GM23338 (cell line): ENCODE measurements around the gene DOP1A. TPM values are rescaled to one million over a fixed set of nuclear protein-coding genes. Genes with fewer than 3 reads are reported as not detected.

Experiments used
- ATAC-seq: fragments of 200-7000 bp; cut with Tn5 transposase; 3 replicates; pipeline ENCODE4 v1.9.1; 2020
- DNase-seq: peaks from one replicate; pipeline ENCODE4 v3.0.0-alpha.2; 2015; ENCODE audit warnings: low spot score
- H2AFZ ChIP-seq: fragments of 200-600 bp; sonication (generic); 2 replicates; pipeline ENCODE4 v1.8.0; 2016; ENCODE audit warnings: antibody characterized with exemption, mild to moderate bottlenecking, moderate library complexity
- H3F3A ChIP-seq: fragments of 200-600 bp; sonication (generic); replicated peaks from 2 replicates; pipeline ENCODE4 v1.8.0; 2017; ENCODE audit warnings: antibody characterized with exemption, mixed run types, low read depth
- H3K27ac ChIP-seq: fragments of 200-600 bp; sonication (generic); 2 replicates; pipeline ENCODE4 v1.6.1; 2016; ENCODE audit warnings: low read depth
- H3K27me3 ChIP-seq: fragments of 200-600 bp; sonication (generic); 2 replicates; pipeline ENCODE4 v1.8.0; 2016; ENCODE audit warnings: mild to moderate bottlenecking, mixed run types, moderate library complexity; ENCODE audit not compliant: insufficient read depth
- H3K36me3 ChIP-seq: fragments of 200-600 bp; sonication (generic); 2 replicates; pipeline ENCODE4 v1.8.0; 2016; ENCODE audit warnings: mild to moderate bottlenecking; ENCODE audit not compliant: insufficient read depth
- H3K4me1 ChIP-seq: fragments of 200-600 bp; sonication (generic); 2 replicates; pipeline ENCODE4 v1.8.0; 2016; ENCODE audit warnings: mild to moderate bottlenecking, moderate library complexity; ENCODE audit not compliant: insufficient read depth
- H3K4me2 ChIP-seq: fragments of 200-600 bp; sonication (generic); 2 replicates; pipeline ENCODE4 v1.7.1; 2017; ENCODE audit warnings: mixed run types
- H3K4me3 ChIP-seq: fragments of 200-600 bp; sonication (generic); 2 replicates; pipeline ENCODE4 v1.6.1; 2016; ENCODE audit warnings: mixed run types
- H3K79me2 ChIP-seq: fragments of 200-600 bp; sonication (generic); replicated peaks from 2 replicates; pipeline ENCODE4 v1.8.0; 2017; ENCODE audit warnings: mild to moderate bottlenecking; ENCODE audit not compliant: insufficient read depth
- H3K9me2 ChIP-seq: fragments of 200-600 bp; sonication (generic); 2 replicates; pipeline ENCODE4 v1.8.0; 2017; ENCODE audit not compliant: insufficient read depth
- H4K20me1 ChIP-seq: fragments of 200-600 bp; sonication (generic); replicated peaks from 2 replicates; pipeline ENCODE4 v1.8.0; 2017; ENCODE audit warnings: mild to moderate bottlenecking; ENCODE audit not compliant: insufficient read depth
- H3K27ac Mint-ChIP-seq: 2 replicates; pipeline ENCODE4 v1.8.0; 2020; ENCODE audit warnings: inconsistent platforms, mild to moderate bottlenecking, moderate library complexity, mixed read lengths
- H3K27me3 Mint-ChIP-seq: 3 replicates; pipeline ENCODE4 v1.8.0; 2022; ENCODE audit warnings: low read depth, mild to moderate bottlenecking, moderate library complexity, mixed read lengths, inconsistent platforms; ENCODE audit not compliant: insufficient read depth, poor library complexity
- H3K36me3 Mint-ChIP-seq: 3 replicates; pipeline ENCODE4 v1.8.0; 2021; ENCODE audit warnings: low read depth, mild to moderate bottlenecking, inconsistent platforms, moderate library complexity, mixed read lengths
- H3K4me1 Mint-ChIP-seq: 3 replicates; pipeline ENCODE4 v1.8.0; 2020; ENCODE audit warnings: mild to moderate bottlenecking, inconsistent platforms, mixed read lengths
- H3K4me3 Mint-ChIP-seq: 3 replicates; pipeline ENCODE4 v1.8.0; 2021; ENCODE audit warnings: moderate library complexity, mild to moderate bottlenecking, inconsistent platforms, mixed read lengths
- H3K9me3 Mint-ChIP-seq: 3 replicates; pipeline ENCODE4 v1.8.0; 2020; ENCODE audit warnings: moderate library complexity, mild to moderate bottlenecking, inconsistent platforms, mixed read lengths
- CREB1 ChIP-seq: fragments of 250-450 bp; sonication (Bioruptor Pico); IDR thresholded peaks from 2 replicates; pipeline ENCODE4 v1.5.0; 2020; ENCODE audit warnings: low read depth, mild to moderate bottlenecking, moderate library complexity
- CTCF ChIP-seq, 2 experiments: fragments of 200-600 bp in 1 of 2; sonication (generic) in 1 of 2; conservative IDR thresholded peaks; 2 replicates each; pipeline versions ENCODE4 v1.5.1 to v1.6.1; 2016 to 2017; ENCODE audit warnings: antibody characterized with exemption in 2 of 2, low read depth in 2 of 2, mild to moderate bottlenecking in 2 of 2, moderate library complexity in 1 of 2
- POLR2AphosphoS5 ChIP-seq: IDR thresholded peaks from 2 replicates; pipeline ENCODE4 v1.6.1; 2016; ENCODE audit warnings: antibody characterized with exemption, low read depth
- STAT1 ChIP-seq: IDR thresholded peaks from one replicate; pipeline ENCODE4 v1.6.1; 2016; ENCODE audit warnings: antibody characterized with exemption; ENCODE audit not compliant: unreplicated experiment
- ZNF114 ChIP-seq: fragments of 250-450 bp; sonication (Bioruptor Pico); IDR thresholded peaks from 2 replicates; pipeline ENCODE4 v1.5.0; 2020; ENCODE audit warnings: mild to moderate bottlenecking, moderate library complexity
- ZNF331 ChIP-seq: fragments of 250-450 bp; sonication (Bioruptor Pico); IDR thresholded peaks from 2 replicates; pipeline ENCODE4 v1.5.0; 2020; ENCODE audit warnings: low read depth, mild to moderate bottlenecking, moderate library complexity
- long read RNA-seq: library from polyadenylated mRNA; unstranded; transcript quantifications from one replicate; pipeline ENCODE4 v2.0.0, GENCODE V29; 2020; ENCODE audit not compliant: unreplicated experiment
- polyA plus RNA-seq: library from polyadenylated mRNA; unstranded; fragments of >200 nt; fragmentation: Nextera tagmentation; extraction: Ambion mirVana; gene quantifications from 2 replicates; pipeline ENCODE4 v1.2.1, GENCODE V29; 2016
- total RNA-seq: library from RNA; depleted of rRNA; stranded (reverse); fragments of >200 nt; shearing (Covaris generic); gene quantifications from 2 replicates; pipeline ENCODE4 v1.2.3, GENCODE V29; 2014; rRNA removed

DOP1A gene, protein sequence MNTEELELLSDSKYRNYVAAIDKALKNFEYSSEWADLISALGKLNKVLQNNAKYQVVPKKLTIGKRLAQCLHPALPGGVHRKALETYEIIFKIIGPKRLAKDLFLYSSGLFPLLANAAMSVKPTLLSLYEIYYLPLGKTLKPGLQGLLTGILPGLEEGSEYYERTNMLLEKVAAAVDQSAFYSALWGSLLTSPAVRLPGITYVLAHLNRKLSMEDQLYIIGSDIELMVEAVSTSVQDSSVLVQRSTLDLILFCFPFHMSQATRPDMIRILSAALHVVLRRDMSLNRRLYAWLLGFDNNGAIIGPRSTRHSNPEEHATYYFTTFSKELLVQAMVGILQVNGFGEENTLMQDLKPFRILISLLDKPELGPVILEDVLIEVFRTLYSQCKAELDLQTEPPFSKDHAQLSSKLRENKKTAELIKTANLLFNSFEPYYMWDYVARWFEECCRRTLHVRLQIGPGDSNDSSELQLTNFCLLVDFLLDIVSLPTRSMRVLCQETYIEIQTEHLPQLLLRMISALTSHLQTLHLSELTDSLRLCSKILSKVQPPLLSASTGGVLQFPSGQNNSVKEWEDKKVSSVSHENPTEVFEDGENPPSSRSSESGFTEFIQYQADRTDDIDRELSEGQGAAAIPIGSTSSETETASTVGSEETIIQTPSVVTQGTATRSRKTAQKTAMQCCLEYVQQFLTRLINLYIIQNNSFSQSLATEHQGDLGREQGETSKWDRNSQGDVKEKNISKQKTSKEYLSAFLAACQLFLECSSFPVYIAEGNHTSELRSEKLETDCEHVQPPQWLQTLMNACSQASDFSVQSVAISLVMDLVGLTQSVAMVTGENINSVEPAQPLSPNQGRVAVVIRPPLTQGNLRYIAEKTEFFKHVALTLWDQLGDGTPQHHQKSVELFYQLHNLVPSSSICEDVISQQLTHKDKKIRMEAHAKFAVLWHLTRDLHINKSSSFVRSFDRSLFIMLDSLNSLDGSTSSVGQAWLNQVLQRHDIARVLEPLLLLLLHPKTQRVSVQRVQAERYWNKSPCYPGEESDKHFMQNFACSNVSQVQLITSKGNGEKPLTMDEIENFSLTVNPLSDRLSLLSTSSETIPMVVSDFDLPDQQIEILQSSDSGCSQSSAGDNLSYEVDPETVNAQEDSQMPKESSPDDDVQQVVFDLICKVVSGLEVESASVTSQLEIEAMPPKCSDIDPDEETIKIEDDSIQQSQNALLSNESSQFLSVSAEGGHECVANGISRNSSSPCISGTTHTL (N-terminal part only)
- total RNA-seq (18.6 and 34.4 TPM in 2 replicates), polyA plus RNA-seq (2.1 and 3.9 TPM in 2 replicates)
- long read RNA-seq, partial matches to known transcripts: 2 of 6 reads
- long read RNA-seq, other reads (novel, unspliced or antisense): 4 of 6 reads

DNA sequence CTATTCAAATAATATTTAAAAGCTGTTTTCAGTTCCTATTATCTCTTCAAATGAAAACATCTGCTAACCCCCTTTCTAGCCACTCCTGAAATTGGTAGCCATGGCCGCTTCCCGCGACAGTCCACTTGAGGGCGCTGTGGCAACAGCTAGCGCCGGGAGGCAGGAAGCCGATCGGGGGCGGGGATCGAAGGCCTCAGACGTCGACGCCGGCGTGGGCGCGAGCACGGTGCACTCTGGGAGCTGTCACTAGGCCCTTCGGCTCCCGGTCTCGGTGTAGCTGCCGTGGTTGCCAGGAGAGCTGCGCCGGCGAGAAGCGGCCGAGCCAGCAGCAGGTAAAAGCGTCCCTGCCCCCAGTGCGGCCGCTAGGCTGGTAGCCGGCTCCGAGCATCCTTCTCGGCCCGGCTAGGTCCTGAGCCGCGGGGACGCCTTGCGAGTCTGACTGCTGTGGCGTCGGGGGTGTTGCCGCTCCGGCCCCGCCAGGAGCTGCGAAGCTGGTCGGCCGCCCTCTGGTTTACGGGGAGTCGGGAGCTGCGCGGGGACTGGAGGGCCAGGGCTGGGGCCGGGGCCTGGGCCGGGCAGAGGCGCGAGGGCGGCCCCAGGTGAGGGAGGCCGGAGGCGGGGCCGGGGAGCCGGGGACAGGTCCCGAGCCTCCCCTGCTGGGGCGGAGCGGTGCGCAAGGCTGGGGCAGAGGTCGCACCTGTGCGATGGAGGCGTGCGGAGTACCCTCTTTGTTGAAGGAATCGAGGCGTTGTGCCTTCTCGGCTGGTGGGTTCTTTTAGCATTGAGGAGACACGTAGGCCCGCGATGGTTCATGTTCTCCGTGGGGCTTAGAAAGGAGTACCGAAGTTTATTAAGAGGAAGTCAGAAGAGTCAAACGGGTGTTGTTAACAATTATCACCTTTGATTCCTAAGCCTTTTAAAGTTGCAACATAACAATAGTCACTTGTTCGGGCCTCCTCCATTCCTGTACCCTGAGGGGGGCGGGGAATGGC, at the start of gene DOP1A:
DOP1A (plus strand) TSS at position 224 of the 992 bp plus-strand sequence. CDS start 29,307 bp downstream, outside the sequence.
- ATAC-seq (peak; percentile 83), DNase-seq (peak; percentile 98)
- Histone ChIP-seq H3K4me3 (peak within 1 kb of the TSS; percentile 69), H3K9me2 (no peaks in the 10 kb centered on the region), H3K79me2 (peaks cover 58% of the 10 kb centered on the region), H3K27ac (peak within 1 kb of the TSS; percentile 87), H3K27me3 (no peaks in the 10 kb centered on the region), H3K4me1 (peaks cover 35% of the 10 kb centered on the region), H3F3A (no peaks in the 10 kb centered on the region), H2AFZ (peak within 1 kb of the TSS; percentile 0; the same call in 1 of the 2 replicates), H3K36me3 (no peaks in the 10 kb centered on the region), H4K20me1 (no peaks in the 10 kb centered on the region; the same call in 1 of the 2 replicates), H3K4me2 (peak within 1 kb of the TSS; percentile 75)
- Mint-ChIP-seq H3K36me3 (peaks cover 3% of the 10 kb centered on the region; the same call in 1 of the 3 replicates), H3K27ac (peak within 1 kb of the TSS; percentile 98), H3K27me3 (peaks cover 6% of the 10 kb centered on the region), H3K4me1 (peaks cover 46% of the 10 kb centered on the region), H3K4me3 (peak within 1 kb of the TSS; percentile 93), H3K9me3 (no peaks in the 10 kb centered on the region)
- no peak for TF ChIP-seq ZNF114 (CRISPR knock-in tag)
- TF ChIP-seq POLR2AphosphoS5: peak; percentile 41; the same call in 1 of the 2 replicates
- no peak for TF ChIP-seq STAT1
- TF ChIP-seq CREB1 (CRISPR knock-in tag): peak; percentile 77
- no peak for TF ChIP-seq ZNF331 (CRISPR knock-in tag)
- peak; percentile 93 to 97 for TF ChIP-seq CTCF (conservative IDR thresholded peaks at IDR 0.05; ENCODE audit: low read depth in 2 of 2)
